GM21367 (cell line): ENCODE data around the gene SAMD4A.

Experiments used
- ATAC-seq: cut with Tn5 transposase; IDR thresholded peaks from one replicate; pipeline ENCODE4 v1.9.1; 2021; ENCODE audit not compliant: unreplicated experiment

SAMD4A gene

GRCh38 chr14:54565785-54566409, 1.0 kb upstream of the SAMD4A start:
- peak; percentile 42 for ATAC-seq

- ATAC-seq: no peak
Measured at GRCh38 chr14:54567224-54567638, 303 bp downstream of the SAMD4A start.

- ATAC-seq: no peak
Measured at GRCh38 chr14:54567639-54568561, 972 bp downstream of the SAMD4A start.

- ATAC-seq: no peak
Measured at GRCh38 chr14:54568821-54569595, 2.1 kb downstream of the SAMD4A start.

- ATAC-seq: no peak
Measured at GRCh38 chr14:54570047-54570446, 3.1 kb downstream of the SAMD4A start.

- ATAC-seq: no peak
Measured at GRCh38 chr14:54570631-54571415, 3.9 kb downstream of the SAMD4A start.

GRCh38 chr14:54572316-54572715, 5.4 kb downstream of the SAMD4A start:
- ATAC-seq: no peak

GRCh38 chr14:54574528-54574927, 7.6 kb downstream of the SAMD4A start:
- ATAC-seq: no peak

- no peak for ATAC-seq
Measured at GRCh38 chr14:54577494-54577893, 10.6 kb downstream of the SAMD4A start.

GRCh38 chr14:54577977-54578376, 11.0 kb downstream of the SAMD4A start:
- no peak for ATAC-seq

- ATAC-seq: no peak
Measured at GRCh38 chr14:54579621-54580020, 12.7 kb downstream of the SAMD4A start.

- no peak for ATAC-seq
Measured at GRCh38 chr14:54580933-54581332, 14.0 kb downstream of the SAMD4A start.

GRCh38 chr14:54582334-54582733, 15.4 kb downstream of the SAMD4A start:
- no peak for ATAC-seq

GRCh38 chr14:54584097-54584496, 17.2 kb downstream of the SAMD4A start:
- ATAC-seq: no peak

GRCh38 chr14:54585214-54585613, 18.3 kb downstream of the SAMD4A start:
- ATAC-seq: no peak

GRCh38 chr14:54589076-54589475, 22.1 kb downstream of the SAMD4A start:
- ATAC-seq: no peak

- ATAC-seq: no peak
Measured at GRCh38 chr14:54589843-54590242, 22.9 kb downstream of the SAMD4A start.

GRCh38 chr14:54590481-54590880, 23.6 kb downstream of the SAMD4A start:
- ATAC-seq: no peak

- no peak for ATAC-seq
Measured at GRCh38 chr14:54591461-54591860, 24.5 kb downstream of the SAMD4A start.

GRCh38 chr14:54591866-54592265, 24.9 kb downstream of the SAMD4A start:
- no peak for ATAC-seq

- no peak for ATAC-seq
Measured at GRCh38 chr14:54593860-54594259, 26.9 kb downstream of the SAMD4A start.
